Measurements from ENCODE around the gene CSTPP1.
"Not testable (repeated sequence)": the region's sequence is repeated elsewhere in the genome, so short reads cannot be mapped to it uniquely, and the experiment has no call there.

The CSTPP1 gene

DNA sequence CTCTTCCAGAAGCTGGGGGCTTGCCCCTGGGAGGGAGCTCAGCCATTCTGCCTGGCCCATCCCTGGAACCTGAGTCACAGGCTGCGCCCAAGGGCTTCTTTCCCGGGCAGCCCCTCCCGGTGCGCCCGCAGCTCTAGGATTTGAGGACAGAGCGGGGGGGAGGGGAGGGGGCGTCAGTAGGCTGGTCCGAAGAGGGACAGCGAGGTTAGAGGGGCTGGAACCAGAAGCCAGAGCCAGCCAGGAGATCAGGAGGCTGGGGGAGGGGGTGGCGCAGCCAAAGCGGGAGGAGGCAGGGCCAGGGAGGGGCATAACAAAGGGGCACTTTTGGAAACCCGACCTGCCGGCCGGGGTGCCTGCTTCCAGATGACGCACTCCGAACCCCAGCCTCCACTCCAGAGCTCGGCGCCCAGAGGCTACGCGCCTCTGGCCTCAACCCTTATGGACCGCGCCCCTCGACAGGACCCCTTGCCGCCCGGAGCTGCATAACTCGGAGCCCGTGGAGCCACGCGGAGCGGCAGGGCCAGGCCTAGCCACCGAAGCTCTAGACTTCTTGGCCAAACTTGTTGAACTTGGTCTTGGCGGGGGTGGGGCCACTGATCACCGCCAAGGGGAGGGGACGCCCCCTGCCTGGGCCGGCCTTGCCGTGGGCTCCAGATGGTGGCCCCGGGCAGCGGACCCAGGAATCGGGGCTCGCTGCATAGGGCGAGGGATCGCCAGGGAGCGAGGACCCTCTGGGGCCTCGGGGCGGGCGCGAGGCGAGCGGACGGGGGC, 248.9 kb downstream of the CSTPP1 start:
- ATAC-seq: no peak

DNA sequence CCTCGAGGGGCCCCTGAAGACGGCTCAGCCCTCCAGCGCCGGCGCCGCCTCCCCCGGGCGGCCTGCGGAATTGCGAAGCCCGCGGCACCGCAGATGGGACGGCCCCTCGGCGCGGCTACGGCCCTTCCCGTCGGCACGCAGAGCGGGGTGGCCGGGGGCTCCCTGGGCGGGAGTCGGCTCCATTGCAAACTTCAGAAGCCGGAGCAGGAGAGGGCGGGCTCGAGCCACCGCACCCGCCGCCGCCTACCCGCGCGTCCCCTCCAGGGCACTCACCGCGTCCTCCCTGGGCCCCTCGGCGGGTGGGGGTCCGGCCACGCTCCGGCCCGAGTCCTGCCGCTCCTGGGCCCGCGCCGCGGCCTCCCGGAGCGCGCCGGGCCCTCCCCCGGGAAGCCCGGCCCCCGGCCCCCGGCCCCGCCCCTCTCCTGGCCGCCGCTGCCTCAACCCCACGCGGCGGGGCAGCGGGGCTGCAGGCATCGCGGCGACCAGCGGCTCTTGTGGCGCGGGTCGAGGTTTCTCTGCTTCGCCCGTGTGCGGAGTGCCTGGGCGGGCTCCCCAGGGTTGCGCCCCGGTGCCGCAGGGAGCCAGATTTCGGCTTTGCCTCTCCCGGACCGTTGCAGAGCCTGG, 249.6 kb downstream of the CSTPP1 start, which contains the start of gene PACSIN3:
Gene PACSIN3, minus strand, starts transcription at position 359 of the 624 bp plus-strand sequence. CDS start 3,707 bp downstream, outside the sequence.
- ATAC-seq: peak; percentile 66 to 73

DNA sequence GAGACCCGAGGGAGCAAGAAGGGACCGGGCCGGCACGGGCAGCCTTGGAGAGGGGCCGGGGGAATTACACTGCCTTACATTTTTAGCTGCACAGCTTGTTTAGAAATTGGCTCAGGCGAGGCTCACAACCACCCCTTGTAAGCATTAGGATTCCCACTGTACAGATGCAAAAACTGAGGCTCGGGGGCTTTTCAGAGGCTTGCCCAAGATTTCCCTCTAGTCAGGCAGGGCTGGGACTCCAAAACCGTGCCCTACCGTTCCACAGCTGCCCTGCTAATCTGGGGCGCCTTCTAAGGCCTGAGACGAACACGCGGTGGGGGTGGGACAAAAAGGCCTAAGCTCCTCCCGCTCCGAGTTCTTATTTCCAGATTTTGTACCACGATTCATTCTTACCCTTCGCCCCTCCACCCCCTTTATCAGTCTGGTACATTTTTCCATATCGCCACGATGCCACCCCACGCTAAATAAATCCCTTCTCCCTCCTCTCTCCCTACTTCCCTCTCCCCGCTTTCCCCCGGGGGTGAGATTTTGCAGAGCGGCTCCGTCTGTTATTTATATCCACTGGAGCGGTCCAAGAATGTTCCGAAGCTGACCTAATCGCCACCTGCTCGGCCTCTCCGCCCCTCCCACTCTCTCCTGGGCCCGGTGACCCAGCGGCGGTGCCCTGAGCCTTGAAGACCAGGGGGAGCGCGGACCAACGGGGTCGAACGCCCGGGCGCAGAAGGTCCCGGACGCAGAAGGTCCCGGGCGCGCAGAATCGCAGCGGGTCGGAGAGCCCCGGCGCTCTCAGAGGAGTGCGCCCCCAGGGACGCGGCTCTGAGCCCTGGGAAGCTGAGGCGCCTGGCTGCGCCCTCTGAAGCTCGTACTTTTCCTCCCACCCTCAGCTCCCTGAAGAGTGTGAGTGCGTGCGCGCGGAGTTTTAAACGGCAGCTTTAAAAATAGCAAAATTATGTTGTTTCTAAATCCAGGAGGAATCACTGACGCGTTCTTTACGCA, 250.4 kb downstream of the CSTPP1 start:
- peak; percentile 57 to 66 for ATAC-seq

DNA sequence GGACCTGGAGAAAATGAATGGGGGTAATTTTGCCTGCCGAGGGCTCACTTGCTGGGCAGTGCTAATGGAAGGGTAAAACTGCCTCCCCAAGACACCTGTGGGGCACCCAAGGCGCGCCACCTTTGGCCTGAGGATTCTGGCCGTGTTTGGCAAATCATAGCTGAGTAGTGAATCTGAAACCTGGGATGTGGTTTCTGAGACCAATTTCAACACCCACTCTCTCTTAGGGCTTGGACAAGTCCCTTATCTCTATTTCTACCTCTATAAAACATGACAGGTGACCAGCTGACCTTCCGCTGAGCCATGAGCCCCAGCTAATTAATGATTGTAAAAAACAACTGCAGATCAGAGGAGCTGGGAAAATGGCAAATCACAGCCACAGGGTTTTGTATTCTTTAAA, 251.2 kb downstream of the CSTPP1 start:
- no peak for ATAC-seq

DNA sequence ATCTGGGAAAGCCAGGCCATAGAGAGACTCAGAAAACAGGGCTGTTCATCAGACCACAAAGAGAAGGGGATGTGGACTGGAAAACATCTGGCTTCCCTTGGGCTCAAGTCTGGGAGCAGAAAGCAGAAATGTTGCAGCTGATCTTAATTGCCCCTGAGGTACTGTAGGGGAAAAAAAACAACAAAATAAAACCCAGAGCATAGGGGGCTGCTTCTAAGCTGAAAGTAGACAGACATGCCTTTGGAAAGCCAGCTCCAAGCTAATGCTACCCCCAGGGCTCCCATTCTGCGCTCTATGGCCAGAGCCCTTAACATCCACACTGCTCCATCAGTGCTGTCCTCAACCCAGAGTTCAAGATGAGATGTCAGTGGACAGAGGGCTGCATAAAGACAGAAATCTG, 251.7 kb downstream of the CSTPP1 start:
- no peak for ATAC-seq

DNA sequence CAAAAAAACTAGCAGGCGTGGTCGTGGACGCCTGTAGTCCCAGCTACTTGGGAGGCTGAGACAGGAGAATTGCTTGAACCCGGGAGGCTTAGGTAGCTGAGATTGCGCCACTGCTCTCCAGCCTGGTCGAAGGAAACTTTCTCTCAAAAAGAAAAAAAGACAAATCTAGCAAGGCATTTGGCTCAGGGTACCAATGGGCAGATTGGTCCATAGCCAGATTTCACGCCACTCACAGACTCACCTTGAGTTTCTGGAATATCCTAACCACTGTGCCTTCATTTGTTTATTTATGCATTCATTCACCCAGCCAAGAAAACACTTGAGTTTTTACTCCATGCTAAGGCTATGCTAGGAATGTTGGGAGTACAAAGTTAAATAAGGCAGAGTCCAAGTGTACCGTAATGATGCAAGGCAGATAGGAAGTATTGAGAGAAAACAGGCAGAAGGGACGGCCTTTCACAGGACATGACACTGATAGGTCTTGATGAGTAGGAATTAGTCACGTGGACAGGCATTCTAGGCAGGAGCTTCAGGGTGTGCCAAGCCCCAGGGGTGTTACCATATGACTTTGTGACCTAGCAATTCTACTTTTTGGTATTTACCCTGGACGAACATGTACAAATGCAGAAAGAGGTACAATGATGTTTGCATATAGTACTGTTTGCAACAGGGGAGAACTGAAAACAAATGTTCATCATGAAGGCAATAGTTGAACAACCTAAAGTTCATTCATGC, 252.7 kb downstream of the CSTPP1 start:
- no peak for ATAC-seq

DNA sequence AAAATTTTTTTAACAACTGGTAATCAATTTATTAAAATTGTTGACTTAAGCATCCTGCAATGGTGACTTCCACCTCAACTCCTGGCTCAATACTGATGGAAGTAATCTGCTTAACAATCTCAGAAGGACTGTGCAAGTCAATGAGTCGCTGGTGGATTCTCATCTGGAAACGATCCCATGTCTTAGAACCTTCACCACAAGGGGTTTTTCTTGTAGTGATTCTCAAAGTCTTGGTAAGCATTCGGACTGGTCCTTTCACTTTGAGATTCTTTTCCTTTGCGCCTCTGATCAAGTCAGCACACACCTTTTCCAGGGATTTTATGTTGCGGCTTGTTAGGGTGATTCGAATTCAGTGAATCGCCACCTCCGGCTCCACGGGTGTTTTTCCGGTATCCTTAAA, 254.6 kb downstream of the CSTPP1 start:
- ATAC-seq: not testable (repeated sequence)

DNA sequence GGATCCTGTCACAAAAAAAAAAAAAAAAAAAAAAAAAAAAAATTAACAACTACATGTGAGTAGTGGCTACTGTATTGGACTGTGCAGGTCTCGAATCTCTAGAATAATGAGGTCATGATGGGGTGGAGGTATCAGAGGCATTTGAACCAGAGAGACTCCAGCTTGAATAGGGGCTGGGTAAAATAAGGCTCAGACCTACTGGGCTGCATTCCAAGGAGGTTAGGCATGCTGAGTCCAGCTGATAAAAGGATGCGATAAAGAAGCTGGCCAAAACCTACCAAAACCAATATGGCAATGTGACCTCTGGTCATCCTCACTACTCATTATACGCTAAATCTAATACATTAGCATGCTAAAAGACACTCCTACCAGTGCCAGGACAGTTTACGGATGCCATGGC, 255.6 kb downstream of the CSTPP1 start:
- ATAC-seq: no peak

DNA sequence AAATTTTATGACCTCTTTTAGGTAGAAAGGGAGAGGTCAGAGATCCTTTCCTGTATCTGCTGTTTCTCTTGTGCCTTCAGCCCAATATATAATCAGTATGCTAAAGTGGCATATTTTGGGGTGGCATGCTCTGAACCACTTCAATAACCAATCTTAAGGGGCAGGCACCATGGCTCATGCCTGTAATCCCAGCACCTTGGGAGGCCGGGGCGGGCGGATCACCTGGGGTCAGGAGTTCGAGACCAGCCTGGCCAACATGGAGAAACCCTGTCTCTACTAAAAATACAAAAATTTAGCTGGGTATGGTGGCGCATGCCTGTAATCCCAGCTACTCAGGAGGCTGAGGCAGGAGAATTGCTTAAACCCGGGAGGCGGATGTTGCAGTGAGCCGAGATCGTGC, 261.6 kb downstream of the CSTPP1 start:
- not testable (repeated sequence) for ATAC-seq

DNA sequence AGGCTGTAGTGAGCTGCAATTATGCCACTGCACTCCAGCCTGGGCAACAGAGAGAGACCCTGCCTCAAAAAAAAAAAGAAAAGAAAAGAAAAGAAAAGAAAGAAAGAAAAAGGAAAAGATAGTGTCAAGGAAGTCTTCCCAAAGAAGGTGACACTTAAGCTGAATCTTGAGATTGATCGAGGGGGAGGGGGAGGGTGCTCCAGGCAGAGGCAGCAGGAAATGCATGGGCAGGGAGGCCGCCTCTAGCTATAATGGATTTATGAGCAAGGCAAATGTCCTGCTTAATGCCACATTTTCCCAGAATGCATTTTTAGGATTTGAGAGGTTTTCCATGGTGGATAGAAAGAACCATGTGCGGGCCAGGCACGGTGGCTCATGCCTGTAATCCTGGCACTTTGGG, 264.5 kb downstream of the CSTPP1 start:
- ATAC-seq: no peak

DNA sequence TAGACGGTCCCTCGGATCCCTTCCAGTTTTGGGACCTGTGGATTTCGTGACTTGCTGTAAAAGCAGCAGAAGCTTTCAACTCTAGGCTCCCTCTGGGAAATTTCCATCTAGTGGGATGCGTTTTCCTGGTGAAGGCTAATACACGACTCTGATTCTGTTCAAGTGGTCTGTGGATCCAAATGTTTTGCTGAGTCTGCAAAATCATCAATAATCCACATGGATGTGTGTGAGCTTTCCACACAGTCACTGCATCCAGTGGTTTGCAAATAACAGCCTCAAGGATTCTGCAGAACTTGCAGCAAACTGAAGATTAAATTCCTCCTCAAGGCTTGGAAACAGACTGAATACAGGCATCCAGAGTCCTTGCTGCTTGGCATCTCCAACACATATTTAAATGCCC, 266.0 kb downstream of the CSTPP1 start:
- no peak for ATAC-seq

DNA sequence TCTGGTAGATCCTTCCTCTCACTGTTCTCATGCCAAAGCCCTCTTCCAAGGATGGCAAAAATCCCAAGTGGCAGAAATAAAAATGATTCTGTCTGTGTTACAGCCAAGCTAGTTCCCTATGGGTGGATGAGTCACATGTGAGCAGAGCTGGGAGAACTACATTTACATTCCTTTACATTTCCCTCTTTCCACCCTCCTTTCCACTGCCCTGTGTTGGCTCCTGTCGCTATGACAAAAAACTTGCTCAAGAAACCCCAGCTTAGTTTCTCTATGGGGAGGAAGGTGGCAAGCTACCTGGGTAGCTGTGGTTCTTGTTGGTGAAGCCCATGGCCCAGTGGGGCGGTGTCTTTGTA, 268.1 kb downstream of the CSTPP1 start:
- ATAC-seq: no peak

DNA sequence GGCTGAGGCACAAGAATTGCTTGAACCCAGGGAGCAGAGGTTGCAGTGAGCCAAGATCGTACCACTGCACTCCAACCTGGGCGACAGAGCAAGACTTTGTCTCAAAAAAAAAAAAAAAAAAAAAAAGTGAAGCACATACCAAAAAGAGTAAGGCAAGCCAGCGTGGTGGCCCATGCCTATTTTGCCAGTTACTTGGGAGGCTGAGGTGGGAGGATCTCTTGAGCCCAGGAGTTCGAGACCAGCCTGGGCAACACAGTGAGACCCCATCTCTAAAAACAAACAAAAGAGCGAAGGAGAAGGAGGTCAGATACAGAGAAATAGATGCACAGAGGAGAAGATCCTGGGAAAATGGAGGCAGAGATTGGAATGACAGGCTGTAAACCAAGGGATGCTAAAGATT, 270.0 kb downstream of the CSTPP1 start:
- ATAC-seq: not testable (repeated sequence)

DNA sequence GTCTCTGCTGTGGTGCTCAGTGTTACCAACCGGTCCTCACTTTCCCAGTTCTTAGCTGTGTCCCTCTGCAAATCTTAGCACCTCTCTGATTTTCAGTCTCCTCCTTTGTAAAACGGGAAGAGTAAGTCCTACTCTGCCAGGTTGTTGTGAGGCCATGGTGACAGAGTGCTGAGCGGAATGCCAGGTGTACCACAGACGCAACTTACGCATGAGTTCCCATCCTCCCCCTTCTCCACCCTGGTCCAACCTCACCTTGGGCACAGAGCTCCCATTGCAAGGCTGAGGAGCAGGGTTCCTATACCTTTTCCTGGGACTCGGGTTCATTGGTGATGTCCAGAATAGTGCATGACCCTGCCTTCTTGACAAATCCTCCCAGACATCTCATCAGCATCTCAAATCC, 270.9 kb downstream of the CSTPP1 start:
- ATAC-seq: no peak

DNA sequence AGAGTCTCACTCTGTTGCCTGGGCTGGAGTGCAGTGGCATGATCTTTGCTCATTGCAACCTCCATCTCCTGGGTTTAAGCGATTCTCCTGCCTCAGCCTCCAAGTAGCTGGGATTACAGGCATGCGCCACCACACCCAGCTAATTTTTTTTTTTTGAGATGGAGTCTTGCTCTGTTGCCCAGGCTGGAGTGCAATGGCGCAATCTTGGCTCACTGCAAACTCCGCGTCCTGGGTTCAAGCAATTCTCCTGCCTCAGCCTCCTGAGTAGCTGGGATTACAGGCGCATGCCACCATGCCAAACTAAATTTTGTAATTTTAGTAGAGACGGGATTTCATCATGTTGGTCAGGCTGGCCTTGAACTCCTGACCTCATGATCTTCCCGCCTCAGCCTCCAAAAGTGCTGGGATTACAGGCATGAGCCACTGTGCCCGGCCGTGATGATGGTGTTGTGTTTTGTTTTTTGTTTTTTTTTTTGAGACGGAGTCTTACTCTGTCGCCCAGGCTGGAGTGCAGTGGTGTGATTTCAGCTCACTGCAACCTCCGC, 271.5 kb downstream of the CSTPP1 start:
- ATAC-seq: not testable (repeated sequence)

DNA sequence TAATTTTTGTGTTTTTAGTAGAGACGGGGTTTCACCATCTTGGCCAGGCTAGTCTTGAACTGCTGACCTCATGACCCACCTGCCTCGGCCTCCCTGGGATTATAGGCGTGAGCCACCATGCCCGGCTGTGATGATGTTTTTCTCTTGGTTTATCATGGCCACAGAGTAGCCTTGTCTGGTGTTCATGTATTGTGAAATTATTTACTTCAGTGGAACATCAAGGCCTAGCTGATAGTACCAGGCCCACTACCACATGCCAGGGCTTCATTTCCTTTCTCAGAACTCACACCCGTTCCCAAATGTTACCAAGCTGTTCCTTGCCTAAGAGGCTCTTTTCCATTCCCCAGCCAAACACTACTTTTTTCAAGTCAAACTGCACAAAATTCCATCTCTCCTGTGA, 272.1 kb downstream of the CSTPP1 start:
- no peak for ATAC-seq

Measured in activated CD4-positive, CD25-positive, alpha-beta regulatory T cell treated with anti-CD3 and anti-CD28 coated beads, Interleukin-2, amount 50 U/mL, for 24 hours (primary cell).